A549 (cell line): ENCODE measurements around the gene BNC2. TPM values are rescaled to one million over a fixed set of nuclear protein-coding genes. Genes with fewer than 3 reads are reported as not detected.

Experiments
- ATAC-seq, 2 experiments: fragments of 200-7000 bp in 1 of 2; fragments of >200 bp in 1 of 2; cut with Nextera tagmentation in 1 of 2; cut with Tn5 transposase in 1 of 2; 3 replicates each; pipeline versions ENCODE4 v1.8.0 to v1.9.1; 2018 to 2020; ENCODE audit warnings: mild to moderate bottlenecking in 1 of 2, moderate library complexity in 1 of 2
- CTCF ChIA-PET: fragments of 300-600 bp; sonication (Branson Sonifier 250); formaldehyde crosslinking; extraction: SDS; loops from one replicate; lab custom pipeline; 2021; ENCODE audit warnings: antibody characterized with exemption, inconsistent platforms; lab: Yijun Ruan, JAX
- POLR2A ChIA-PET: fragments of 350-600 bp; formaldehyde crosslinking; extraction: SDS; loops from one replicate; lab custom pipeline; 2021; ENCODE audit warnings: antibody characterized with exemption, inconsistent platforms; lab: Yijun Ruan, JAX
- DNase-seq, 2 experiments: peaks; one replicate each; pipeline versions ENCODE4 v3.0.0 to v3.0.0-alpha.2; 2011 to 2016; ENCODE audit warnings: low read depth in 1 of 2, low spot score in 1 of 2
- FAIRE-seq: peaks from 2 replicates; lab custom pipeline; 2011; peaks lifted over from hg19 to GRCh38; lab: Jason Lieb, UNC
- H3K27ac ChIP-seq, 2 experiments: fragments of >200 bp; sonication (Bioruptor Twin); formaldehyde crosslinking; 3 replicates each; pipeline ENCODE4 v1.5.1; 2016 to 2017
- H3K4me1 ChIP-seq: fragments of >200 bp; sonication (Bioruptor Twin); formaldehyde crosslinking; 3 replicates; pipeline ENCODE4 v1.6.1; 2016
- H3K4me2 ChIP-seq: fragments of >200 bp; sonication (Bioruptor Twin); formaldehyde crosslinking; 3 replicates; pipeline ENCODE4 v1.6.1; 2016
- H3K4me3 ChIP-seq: fragments of >200 bp; sonication (Bioruptor Twin); formaldehyde crosslinking; 3 replicates; pipeline ENCODE4 v1.5.1; 2016
- H3K9me3 ChIP-seq: fragments of >200 bp; sonication (Bioruptor Twin); formaldehyde crosslinking; 3 replicates; pipeline ENCODE4 v1.6.1; 2016
- BHLHE40 ChIP-seq: IDR thresholded peaks from 2 replicates; pipeline ENCODE4 v1.6.1; 2012; ENCODE audit warnings: low read depth, low read length, inconsistent platforms
- CEBPB ChIP-seq, 2 experiments: fragments of >200 bp in 1 of 2; sonication (Bioruptor Twin) in 1 of 2; formaldehyde crosslinking in 1 of 2; IDR thresholded peaks; 2 replicates each; pipeline ENCODE4 v1.6.1; 2012 to 2016
- EHF ChIP-seq: fragments of 250-450 bp; sonication (Bioruptor Pico); IDR thresholded peaks from 2 replicates; pipeline ENCODE4 v1.5.0; 2020; ENCODE audit warnings: mild to moderate bottlenecking
- EHMT2 ChIP-seq: fragments of 200-600 bp; sonication (generic); IDR thresholded peaks from 2 replicates; pipeline ENCODE4 v1.6.1; 2016; ENCODE audit warnings: antibody characterized with exemption, low read depth, mild to moderate bottlenecking, moderate library complexity
- ESRRA ChIP-seq: fragments of 150-350 bp; IDR thresholded peaks from 2 replicates; pipeline ENCODE4 v1.6.1; 2014; ENCODE audit warnings: mild to moderate bottlenecking, low read length, borderline replicate concordance
- FOSL2 ChIP-seq, 2 experiments: fragments of 450-650 bp in 1 of 2; fragments of >200 bp in 1 of 2; sonication (Bioruptor Twin) in 1 of 2; formaldehyde crosslinking; IDR thresholded peaks; 2 replicates each; pipeline versions ENCODE4 v1.5.0 to v1.6.1; 2016 to 2020; ENCODE audit warnings: mild to moderate bottlenecking in 1 of 2, moderate library complexity in 1 of 2
- FOXS1 ChIP-seq: fragments of 250-450 bp; sonication (Bioruptor Pico); IDR thresholded peaks from 2 replicates; pipeline ENCODE4 v1.5.0; 2020; ENCODE audit warnings: mild to moderate bottlenecking, moderate library complexity
- HES2 ChIP-seq: fragments of >200 bp; sonication (Bioruptor Twin); formaldehyde crosslinking; IDR thresholded peaks from 2 replicates; pipeline ENCODE4 v1.6.1; 2016
- HOXB5 ChIP-seq: fragments of 250-450 bp; sonication (Bioruptor Pico); IDR thresholded peaks from 2 replicates; pipeline ENCODE4 v1.5.0; 2020; ENCODE audit warnings: mild to moderate bottlenecking, moderate library complexity
- JUN ChIP-seq, 2 experiments: fragments of >200 bp; sonication (Bioruptor Twin); formaldehyde crosslinking; IDR thresholded peaks; 2 replicates in 1 of 2; 3 replicates in 1 of 2; pipeline ENCODE4 v1.6.1; 2016 to 2017
- JUNB ChIP-seq: fragments of >200 bp; sonication (Bioruptor Twin); formaldehyde crosslinking; IDR thresholded peaks from 2 replicates; pipeline ENCODE4 v1.6.1; 2016
- MAX ChIP-seq: IDR thresholded peaks from 2 replicates; pipeline ENCODE4 v1.6.1; 2012
- MAZ ChIP-seq: fragments of 150-350 bp; IDR thresholded peaks from 2 replicates; pipeline ENCODE4 v1.6.1; 2014; ENCODE audit warnings: antibody characterized with exemption, low read depth, low read length, borderline replicate concordance
- MYC ChIP-seq: IDR thresholded peaks from 2 replicates; pipeline ENCODE4 v1.6.1; 2012; ENCODE audit warnings: mild to moderate bottlenecking, inconsistent platforms, low read length, improper control_type of control experiment, borderline replicate concordance
- RFX5 ChIP-seq: fragments of 450-650 bp; IDR thresholded peaks from 2 replicates; pipeline ENCODE4 v1.7.1; 2014; ENCODE audit warnings: antibody characterized with exemption, mild to moderate bottlenecking, moderate library complexity
- SMC3 ChIP-seq: fragments of >200 bp; sonication (Bioruptor Twin); formaldehyde crosslinking; IDR thresholded peaks from 3 replicates; pipeline ENCODE4 v1.6.1; 2018; ENCODE audit warnings: inconsistent platforms
- TFCP2L1 ChIP-seq: fragments of 250-450 bp; sonication (Bioruptor Pico); IDR thresholded peaks from 2 replicates; pipeline ENCODE4 v1.5.0; 2021; ENCODE audit warnings: mild to moderate bottlenecking
- WGBS: methylation state at CpG from one replicate; pipeline ENCODE4 v1.1.6; 2017; ENCODE audit errors: missing lambda C conversion rate; 5-methylcytosine and 5-hydroxymethylcytosine counted together
- polyA plus RNA-seq, 4 experiments: library from polyadenylated mRNA; depleted of rRNA in 3 of 4; stranded (reverse); fragments of >200 nt; fragmentation: RNase III in 1 of 4; extraction: RNeasy Plus Mini Kit Qiagen cat#74134 plus additional on column Dnase treatment in 1 of 4; gene quantifications; 2 replicates in 3 of 4; 3 replicates in 1 of 4; pipeline ENCODE4 v1.2.3, GENCODE V29; 2011 to 2017
- TF ChIP-seq, protein P1 (sequence below): fragments of >200 bp; sonication (Bioruptor Twin); formaldehyde crosslinking; IDR thresholded peaks from 3 replicates; pipeline ENCODE4 v1.6.1; 2016
- TF ChIP-seq, protein P2 (sequence below): fragments of 200-600 bp; sonication (generic); IDR thresholded peaks from 2 replicates; pipeline ENCODE4 v1.6.1; 2016; ENCODE audit warnings: antibody characterized with exemption, mild to moderate bottlenecking, moderate library complexity
- TF ChIP-seq, protein P3 (sequence below): fragments of 150-350 bp; IDR thresholded peaks from 2 replicates; pipeline ENCODE4 v1.6.1; 2014; ENCODE audit warnings: low read depth, mild to moderate bottlenecking, low read length

The BNC2 gene
- polyA plus RNA-seq, 2 of the 4 experiments (the other 2 are of a cell fraction), result 6.2 to 7.5 TPM

GRCh38 chr9:16396389-16396788 lies 474.1 kb downstream of the BNC2 start:
- Histone ChIP-seq H3K9me3 (no peaks in the 10 kb centered on the region), H3K4me1 (peaks cover 18% of the 10 kb centered on the region), H3K27ac (no peak overlapping the region), H3K4me3 (no peak overlapping the region), H3K4me2 (no peak overlapping the region)
- no peak for TF ChIP-seq MAX
- TF ChIP-seq, protein P1, sequence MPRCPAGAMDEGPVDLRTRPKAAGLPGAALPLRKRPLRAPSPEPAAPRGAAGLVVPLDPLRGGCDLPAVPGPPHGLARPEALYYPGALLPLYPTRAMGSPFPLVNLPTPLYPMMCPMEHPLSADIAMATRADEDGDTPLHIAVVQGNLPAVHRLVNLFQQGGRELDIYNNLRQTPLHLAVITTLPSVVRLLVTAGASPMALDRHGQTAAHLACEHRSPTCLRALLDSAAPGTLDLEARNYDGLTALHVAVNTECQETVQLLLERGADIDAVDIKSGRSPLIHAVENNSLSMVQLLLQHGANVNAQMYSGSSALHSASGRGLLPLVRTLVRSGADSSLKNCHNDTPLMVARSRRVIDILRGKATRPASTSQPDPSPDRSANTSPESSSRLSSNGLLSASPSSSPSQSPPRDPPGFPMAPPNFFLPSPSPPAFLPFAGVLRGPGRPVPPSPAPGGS, result no peak
- TF ChIP-seq HES2, result no peak
- no peak for TF ChIP-seq JUN (IDR thresholded peaks at IDR 0.05)
- no peak for TF ChIP-seq RFX5
- no peak for TF ChIP-seq EHMT2
- TF ChIP-seq ESRRA, result no peak
- TF ChIP-seq MYC, result no peak
- ATAC-seq, result no peak
- POLR2A ChIA-PET, result no interaction called here
- CTCF ChIA-PET, result interaction anchor here (1.3 kb wide), 1 partner anchor 10 kb away, joined by 4 read pairs; no protein-coding TSS in a partner anchor
- 90% methylated on average over 4 of the region's 4 CpGs for WGBS
- DNase-seq, result no peak
- FAIRE-seq, result no peak

DNA sequence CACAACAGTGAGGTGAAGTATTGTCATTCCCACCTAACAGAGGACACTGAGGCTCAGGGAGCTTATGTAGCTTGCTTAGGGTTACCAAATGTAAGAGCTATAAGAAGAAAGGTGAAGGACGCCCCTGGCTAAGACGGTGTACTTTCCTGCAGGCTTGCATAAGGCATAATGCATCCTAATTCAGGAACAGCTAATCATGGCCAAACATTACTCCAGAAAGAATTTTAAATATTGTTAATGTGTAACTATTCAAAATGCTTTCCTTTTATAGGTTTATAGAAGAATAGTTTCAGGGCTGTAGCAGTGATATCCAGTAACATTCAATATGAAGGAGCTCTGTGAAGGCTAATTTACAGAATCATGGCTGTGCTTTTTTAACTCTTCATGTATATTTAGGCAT lies 479.1 kb downstream of the BNC2 start:
- 97% methylated on average over 2 of the region's 2 CpGs for WGBS
- no peak overlapping the region for H3K4me3 ChIP-seq
- FAIRE-seq (no peak), ATAC-seq (no peak), DNase-seq (no peak)
- 0 out of 6 replicates have a peak overlapping the region, but pooled peaks of 1 of the 2 experiments have one; percentile 16 for H3K27ac ChIP-seq
- TF ChIP-seq MYC (no peak), EHMT2 (no peak), MAZ (no peak), CEBPB (IDR thresholded peaks at IDR 0.05) (no peak), FOXS1 (CRISPR knock-in tag) (no peak), HOXB5 (no peak), TFCP2L1 (CRISPR knock-in tag) (no peak), BHLHE40 (no peak), SMC3 (no peak), FOSL2 (IDR thresholded peaks at IDR 0.05) (no peak), FOSL2 (CRISPR knock-in tag; IDR thresholded peaks at IDR 0.05) (no peak), EHF (no peak), ESRRA (no peak), JUNB (no peak)
- TF ChIP-seq, protein P2, sequence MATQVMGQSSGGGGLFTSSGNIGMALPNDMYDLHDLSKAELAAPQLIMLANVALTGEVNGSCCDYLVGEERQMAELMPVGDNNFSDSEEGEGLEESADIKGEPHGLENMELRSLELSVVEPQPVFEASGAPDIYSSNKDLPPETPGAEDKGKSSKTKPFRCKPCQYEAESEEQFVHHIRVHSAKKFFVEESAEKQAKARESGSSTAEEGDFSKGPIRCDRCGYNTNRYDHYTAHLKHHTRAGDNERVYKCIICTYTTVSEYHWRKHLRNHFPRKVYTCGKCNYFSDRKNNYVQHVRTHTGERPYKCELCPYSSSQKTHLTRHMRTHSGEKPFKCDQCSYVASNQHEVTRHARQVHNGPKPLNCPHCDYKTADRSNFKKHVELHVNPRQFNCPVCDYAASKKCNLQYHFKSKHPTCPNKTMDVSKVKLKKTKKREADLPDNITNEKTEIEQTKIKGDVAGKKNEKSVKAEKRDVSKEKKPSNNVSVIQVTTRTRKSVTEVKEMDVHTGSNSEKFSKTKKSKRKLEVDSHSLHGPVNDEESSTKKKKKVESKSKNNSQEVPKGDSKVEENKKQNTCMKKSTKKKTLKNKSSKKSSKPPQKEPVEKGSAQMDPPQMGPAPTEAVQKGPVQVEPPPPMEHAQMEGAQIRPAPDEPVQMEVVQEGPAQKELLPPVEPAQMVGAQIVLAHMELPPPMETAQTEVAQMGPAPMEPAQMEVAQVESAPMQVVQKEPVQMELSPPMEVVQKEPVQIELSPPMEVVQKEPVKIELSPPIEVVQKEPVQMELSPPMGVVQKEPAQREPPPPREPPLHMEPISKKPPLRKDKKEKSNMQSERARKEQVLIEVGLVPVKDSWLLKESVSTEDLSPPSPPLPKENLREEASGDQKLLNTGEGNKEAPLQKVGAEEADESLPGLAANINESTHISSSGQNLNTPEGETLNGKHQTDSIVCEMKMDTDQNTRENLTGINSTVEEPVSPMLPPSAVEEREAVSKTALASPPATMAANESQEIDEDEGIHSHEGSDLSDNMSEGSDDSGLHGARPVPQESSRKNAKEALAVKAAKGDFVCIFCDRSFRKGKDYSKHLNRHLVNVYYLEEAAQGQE, result no peak
- TF ChIP-seq, protein P1, result no peak
- TF ChIP-seq, protein P3, sequence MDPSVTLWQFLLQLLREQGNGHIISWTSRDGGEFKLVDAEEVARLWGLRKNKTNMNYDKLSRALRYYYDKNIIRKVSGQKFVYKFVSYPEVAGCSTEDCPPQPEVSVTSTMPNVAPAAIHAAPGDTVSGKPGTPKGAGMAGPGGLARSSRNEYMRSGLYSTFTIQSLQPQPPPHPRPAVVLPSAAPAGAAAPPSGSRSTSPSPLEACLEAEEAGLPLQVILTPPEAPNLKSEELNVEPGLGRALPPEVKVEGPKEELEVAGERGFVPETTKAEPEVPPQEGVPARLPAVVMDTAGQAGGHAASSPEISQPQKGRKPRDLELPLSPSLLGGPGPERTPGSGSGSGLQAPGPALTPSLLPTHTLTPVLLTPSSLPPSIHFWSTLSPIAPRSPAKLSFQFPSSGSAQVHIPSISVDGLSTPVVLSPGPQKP, result no peak
- CTCF ChIA-PET, result no interaction called here
- peaks cover 5% of the 10 kb centered on the region; the same call in 2 of the 3 replicates for H3K4me1 ChIP-seq
- no peaks in the 10 kb centered on the region for H3K9me3 ChIP-seq
- POLR2A ChIA-PET, result no interaction called here
- no peak overlapping the region for H3K4me2 ChIP-seq
